DND-41 (cell line): ENCODE data around the gene SCYGR3.

ENCODE experiments used
- CTCF ChIP-seq: IDR thresholded peaks from 2 replicates; pipeline ENCODE4 v1.5.1; 2012; ENCODE audit warnings: borderline replicate concordance, low read length, moderate library complexity, mild to moderate bottlenecking; ENCODE audit not compliant: poor library complexity, severe bottlenecking; ENCODE audit errors: extremely low read depth
- EZH2 ChIP-seq: IDR thresholded peaks from 3 replicates; pipeline ENCODE4 v1.6.1; 2012; ENCODE audit warnings: borderline replicate concordance, low read depth, mild to moderate bottlenecking, moderate library complexity, low read length, inconsistent platforms; ENCODE audit not compliant: severe bottlenecking

DNA sequence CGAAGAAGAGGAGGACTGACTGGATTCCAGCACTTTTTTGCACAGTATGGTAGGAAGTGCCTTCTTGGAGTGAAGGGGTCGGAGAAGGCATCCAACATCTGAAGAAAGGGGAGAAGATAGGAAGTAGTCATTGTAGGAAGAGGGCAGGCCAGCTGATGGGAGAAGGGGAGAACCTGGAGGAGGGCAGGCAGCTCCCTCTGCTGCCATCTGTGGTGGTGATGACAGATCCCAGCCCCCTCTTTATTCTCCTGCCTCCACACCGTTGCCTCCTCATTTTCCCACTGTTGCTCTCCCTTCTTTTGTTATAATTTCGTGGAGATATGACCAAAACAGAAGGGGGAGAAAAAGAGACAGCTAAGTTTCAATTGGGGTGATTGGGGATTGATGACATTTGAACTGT is 18.8 kb downstream of the SCYGR3 start:
- no peak for TF ChIP-seq CTCF
- TF ChIP-seq EZH2, result no peak
